ENCODE results near the gene USP27X.

Gene USP27X

GRCh38 chrX:49901048-49901447 lies 21.8 kb downstream of the USP27X start:
- H2BK5ac ChIP-seq (ENCODE audit: low read depth, low read length, poor library complexity, severe bottlenecking), result no peak overlapping the region
- H3K4ac ChIP-seq (ENCODE audit: low read depth in 1 of 2, low read length in 2 of 2), result no peak overlapping the region
- H2AK5ac ChIP-seq (ENCODE audit: low read length, severe bottlenecking), result no peak overlapping the region
- no peaks in the 10 kb centered on the region for H3K36me3 ChIP-seq (ENCODE audit: control insufficient read depth in 1 of 2, insufficient read depth in 2 of 2, low read depth in 1 of 2, low read length in 2 of 2)
- H4K91ac ChIP-seq (ENCODE audit: low read length), result no peak overlapping the region
- no peak overlapping the region for H3K4me3 ChIP-seq (ENCODE audit: insufficient read depth in 1 of 2, low read depth in 1 of 2, low read length in 2 of 2)
- no peaks in the 10 kb centered on the region for H3K4me1 ChIP-seq (ENCODE audit: control insufficient read depth, insufficient read depth, low read depth, low read length)
- no peak overlapping the region for H4K8ac ChIP-seq (ENCODE audit: low read length)
- H3K23ac ChIP-seq (ENCODE audit: low read length in 2 of 2), result no peak overlapping the region
- H3K9ac ChIP-seq (ENCODE audit: low read length), result no peak overlapping the region
- H2AFZ ChIP-seq (ENCODE audit: low read depth, low read length), result no peak overlapping the region
- H2BK12ac ChIP-seq (ENCODE audit: low read length in 2 of 2), result no peak overlapping the region
- H3K9me3 ChIP-seq (ENCODE audit: control insufficient read depth, low read length), result peaks cover 10% of the 10 kb centered on the region
- H3K27ac ChIP-seq (ENCODE audit: low read length, poor library complexity, severe bottlenecking), result no peak overlapping the region
- H3K14ac ChIP-seq (ENCODE audit: low read length in 2 of 2), result no peak overlapping the region
- H3K18ac ChIP-seq (ENCODE audit: low read depth in 1 of 2, low read length in 2 of 2), result no peak overlapping the region
- H2BK120ac ChIP-seq (ENCODE audit: low read depth, low read length), result no peak overlapping the region
- no peak overlapping the region for H2BK15ac ChIP-seq (ENCODE audit: low read depth, poor library complexity, severe bottlenecking)
- peaks cover 0 to 21% of the 10 kb centered on the region in 2 experiments for H3K27me3 ChIP-seq (ENCODE audit: control insufficient read depth in 1 of 2, insufficient read depth in 1 of 2, low read length in 2 of 2)
- no peak overlapping the region for H3K4me2 ChIP-seq (ENCODE audit: low read length, poor library complexity, severe bottlenecking)
- no peak for DNase-seq
- H3K79me1 ChIP-seq (replicated peaks; ENCODE audit: low read length, poor library complexity, severe bottlenecking), result no peaks in the 10 kb centered on the region

- Histone ChIP-seq H4K91ac (ENCODE audit: low read length) (no peak overlapping the region), H2BK120ac (ENCODE audit: low read depth, low read length) (no peak overlapping the region), H3K4me3 (ENCODE audit: insufficient read depth in 1 of 2, low read depth in 1 of 2, low read length in 2 of 2) (no peak overlapping the region), H3K4me2 (ENCODE audit: low read length, poor library complexity, severe bottlenecking) (no peak overlapping the region), H2BK15ac (ENCODE audit: low read depth, poor library complexity, severe bottlenecking) (no peak overlapping the region), H3K9me3 (ENCODE audit: control insufficient read depth, low read length) (no peaks in the 10 kb centered on the region), H2BK5ac (ENCODE audit: low read depth, low read length, poor library complexity, severe bottlenecking) (no peak overlapping the region), H3K79me1 (replicated peaks; ENCODE audit: low read length, poor library complexity, severe bottlenecking) (no peaks in the 10 kb centered on the region), H2BK12ac (ENCODE audit: low read length in 2 of 2) (no peak overlapping the region), H3K4me1 (ENCODE audit: control insufficient read depth, insufficient read depth, low read depth, low read length) (no peaks in the 10 kb centered on the region), H3K27me3 (ENCODE audit: control insufficient read depth in 1 of 2, insufficient read depth in 1 of 2, low read length in 2 of 2) (peaks cover 7 to 56% of the 10 kb centered on the region in 2 experiments), H3K23ac (ENCODE audit: low read length in 2 of 2) (no peak overlapping the region), H3K18ac (ENCODE audit: low read depth in 1 of 2, low read length in 2 of 2) (no peak overlapping the region), H4K8ac (ENCODE audit: low read length) (no peak overlapping the region), H3K9ac (ENCODE audit: low read length) (no peak overlapping the region), H2AFZ (ENCODE audit: low read depth, low read length) (no peak overlapping the region), H3K4ac (ENCODE audit: low read depth in 1 of 2, low read length in 2 of 2) (no peak overlapping the region), H2AK5ac (ENCODE audit: low read length, severe bottlenecking) (no peak overlapping the region), H3K14ac (ENCODE audit: low read length in 2 of 2) (no peak overlapping the region), H3K27ac (ENCODE audit: low read length, poor library complexity, severe bottlenecking) (no peak overlapping the region), H3K36me3 (ENCODE audit: control insufficient read depth in 1 of 2, insufficient read depth in 2 of 2, low read depth in 1 of 2, low read length in 2 of 2) (no peaks in the 10 kb centered on the region)
- 72% methylated on average over 3 of the region's 3 CpGs for WGBS
- DNase-seq, result peak; percentile 8
Measured at GRCh38 chrX:49910344-49910743, 31.1 kb downstream of the USP27X start.

GRCh38 chrX:49912086-49912485 lies 32.8 kb downstream of the USP27X start:
- no peak overlapping the region for H3K14ac ChIP-seq (ENCODE audit: low read length in 2 of 2)
- WGBS, result 81% methylated on average over 3 of the region's 3 CpGs

GRCh38 chrX:49912861-49913260 lies 33.6 kb downstream of the USP27X start:
- H3K4ac ChIP-seq (ENCODE audit: low read depth in 1 of 2, low read length in 2 of 2), result no peak overlapping the region
- H3K27me3 ChIP-seq (ENCODE audit: control insufficient read depth in 1 of 2, insufficient read depth in 1 of 2, low read length in 2 of 2), result peaks cover 7 to 53% of the 10 kb centered on the region in 2 experiments
- no peak overlapping the region for H4K8ac ChIP-seq (ENCODE audit: low read length)
- no peak overlapping the region for H2BK12ac ChIP-seq (ENCODE audit: low read length in 2 of 2)
- H4K91ac ChIP-seq (ENCODE audit: low read length), result no peak overlapping the region
- H3K27ac ChIP-seq (ENCODE audit: low read length, poor library complexity, severe bottlenecking), result no peak overlapping the region
- H3K36me3 ChIP-seq (ENCODE audit: control insufficient read depth in 1 of 2, insufficient read depth in 2 of 2, low read depth in 1 of 2, low read length in 2 of 2), result no peaks in the 10 kb centered on the region
- H2BK15ac ChIP-seq (ENCODE audit: low read depth, poor library complexity, severe bottlenecking), result no peak overlapping the region
- no peak for DNase-seq
- no peaks in the 10 kb centered on the region for H3K4me1 ChIP-seq (ENCODE audit: control insufficient read depth, insufficient read depth, low read depth, low read length)
- H2BK120ac ChIP-seq (ENCODE audit: low read depth, low read length), result no peak overlapping the region
- H3K9me3 ChIP-seq (ENCODE audit: control insufficient read depth, low read length), result no peaks in the 10 kb centered on the region
- no peak overlapping the region for H3K18ac ChIP-seq (ENCODE audit: low read depth in 1 of 2, low read length in 2 of 2)
- no peak overlapping the region for H3K14ac ChIP-seq (ENCODE audit: low read length in 2 of 2)
- 78% methylated on average over 3 of the region's 3 CpGs for WGBS
- H2BK5ac ChIP-seq (ENCODE audit: low read depth, low read length, poor library complexity, severe bottlenecking), result no peak overlapping the region
- no peak overlapping the region for H3K9ac ChIP-seq (ENCODE audit: low read length)
- H3K79me1 ChIP-seq (replicated peaks; ENCODE audit: low read length, poor library complexity, severe bottlenecking), result no peaks in the 10 kb centered on the region
- no peak overlapping the region for H3K4me2 ChIP-seq (ENCODE audit: low read length, poor library complexity, severe bottlenecking)
- no peak overlapping the region for H3K23ac ChIP-seq (ENCODE audit: low read length in 2 of 2)
- H2AK5ac ChIP-seq (ENCODE audit: low read length, severe bottlenecking), result no peak overlapping the region
- no peak overlapping the region for H2AFZ ChIP-seq (ENCODE audit: low read depth, low read length)
- H3K4me3 ChIP-seq (ENCODE audit: insufficient read depth in 1 of 2, low read depth in 1 of 2, low read length in 2 of 2), result no peak overlapping the region

More at GRCh38 chrX:49912086-49912485, 32.8 kb downstream of the USP27X start:
- H3K4ac ChIP-seq (ENCODE audit: low read depth in 1 of 2, low read length in 2 of 2), result no peak overlapping the region
- H2AK5ac ChIP-seq (ENCODE audit: low read length, severe bottlenecking), result no peak overlapping the region
- no peak overlapping the region for H3K23ac ChIP-seq (ENCODE audit: low read length in 2 of 2)
- H3K27me3 ChIP-seq (ENCODE audit: control insufficient read depth in 1 of 2, insufficient read depth in 1 of 2, low read length in 2 of 2), result peaks cover 7 to 56% of the 10 kb centered on the region in 2 experiments
- no peak overlapping the region for H3K4me3 ChIP-seq (ENCODE audit: insufficient read depth in 1 of 2, low read depth in 1 of 2, low read length in 2 of 2)
- H2BK15ac ChIP-seq (ENCODE audit: low read depth, poor library complexity, severe bottlenecking), result no peak overlapping the region
- no peak overlapping the region for H3K27ac ChIP-seq (ENCODE audit: low read length, poor library complexity, severe bottlenecking)
- no peak overlapping the region for H4K91ac ChIP-seq (ENCODE audit: low read length)
- H3K9me3 ChIP-seq (ENCODE audit: control insufficient read depth, low read length), result no peaks in the 10 kb centered on the region
- H2BK12ac ChIP-seq (ENCODE audit: low read length in 2 of 2), result no peak overlapping the region
- no peak overlapping the region for H2BK5ac ChIP-seq (ENCODE audit: low read depth, low read length, poor library complexity, severe bottlenecking)
- H3K4me1 ChIP-seq (ENCODE audit: control insufficient read depth, insufficient read depth, low read depth, low read length), result no peaks in the 10 kb centered on the region
- H3K36me3 ChIP-seq (ENCODE audit: control insufficient read depth in 1 of 2, insufficient read depth in 2 of 2, low read depth in 1 of 2, low read length in 2 of 2), result no peaks in the 10 kb centered on the region
- H3K79me1 ChIP-seq (replicated peaks; ENCODE audit: low read length, poor library complexity, severe bottlenecking), result no peaks in the 10 kb centered on the region
- DNase-seq, result no peak
- no peak overlapping the region for H4K8ac ChIP-seq (ENCODE audit: low read length)
- no peak overlapping the region for H2BK120ac ChIP-seq (ENCODE audit: low read depth, low read length)
- H3K4me2 ChIP-seq (ENCODE audit: low read length, poor library complexity, severe bottlenecking), result no peak overlapping the region
- no peak overlapping the region for H3K18ac ChIP-seq (ENCODE audit: low read depth in 1 of 2, low read length in 2 of 2)
- H3K9ac ChIP-seq (ENCODE audit: low read length), result no peak overlapping the region
- no peak overlapping the region for H2AFZ ChIP-seq (ENCODE audit: low read depth, low read length)

Data from mesenchymal stem cell (in vitro differentiated cells and primary cell).